Effector memory CD4-positive, alpha-beta T cell (primary cell): ENCODE results near the gene MED27.

ENCODE experiments used
- DNase-seq, 3 donors: peaks; one replicate each; pipeline ENCODE4 v3.0.0-alpha.2; 2020
- H3K27ac ChIP-seq: 2 replicates; pipeline ENCODE4 v1.7.0; 2013; ENCODE audit warnings: mild to moderate bottlenecking, low read length, moderate library complexity; ENCODE audit not compliant: insufficient read depth, poor library complexity, severe bottlenecking
- H3K27me3 ChIP-seq: replicated peaks from 2 replicates; pipeline ENCODE4 v1.7.0; 2013; ENCODE audit warnings: mild to moderate bottlenecking, low read length; ENCODE audit not compliant: insufficient read depth, control insufficient read depth, poor library complexity, severe bottlenecking
- H3K36me3 ChIP-seq: 2 replicates; pipeline ENCODE4 v1.7.0; 2013; ENCODE audit warnings: mild to moderate bottlenecking, low read length, moderate library complexity; ENCODE audit not compliant: control insufficient read depth, insufficient read depth
- H3K4me1 ChIP-seq: 2 replicates; pipeline ENCODE4 v1.7.0; 2013; ENCODE audit warnings: low read length, mild to moderate bottlenecking; ENCODE audit not compliant: control insufficient read depth, insufficient read depth, poor library complexity, severe bottlenecking
- H3K4me3 ChIP-seq: 2 replicates; pipeline ENCODE4 v1.7.0; 2013; ENCODE audit warnings: low read length, low read depth, mild to moderate bottlenecking; ENCODE audit not compliant: insufficient read depth, poor library complexity, severe bottlenecking
- H3K9me3 ChIP-seq: 2 replicates; pipeline ENCODE4 v1.7.0; 2013; ENCODE audit warnings: mild to moderate bottlenecking, low read length, moderate library complexity; ENCODE audit not compliant: control insufficient read depth

Gene MED27

GRCh38 chr9:131826053-131826452, 253.6 kb downstream of the MED27 start:
- no peaks in the 10 kb centered on the region for H3K27me3 ChIP-seq
- no peaks in the 10 kb centered on the region for H3K4me1 ChIP-seq
- H3K36me3 ChIP-seq: no peaks in the 10 kb centered on the region
- no peak for DNase-seq
- no peak overlapping the region for H3K4me3 ChIP-seq
- no peak overlapping the region for H3K27ac ChIP-seq
- H3K9me3 ChIP-seq: no peaks in the 10 kb centered on the region

- H3K36me3 ChIP-seq: no peaks in the 10 kb centered on the region
- H3K27ac ChIP-seq: no peak overlapping the region
- no peaks in the 10 kb centered on the region for H3K4me1 ChIP-seq
- no peak overlapping the region for H3K4me3 ChIP-seq
- DNase-seq: no peak
- H3K9me3 ChIP-seq: no peaks in the 10 kb centered on the region
- H3K27me3 ChIP-seq: no peaks in the 10 kb centered on the region
These were observed 254.6 kb downstream of the MED27 start for GRCh38 chr9:131824953-131825495.

GRCh38 chr9:131824155-131824594, 255.5 kb downstream of the MED27 start:
- Histone ChIP-seq H3K4me3 (no peak overlapping the region), H3K9me3 (no peaks in the 10 kb centered on the region), H3K27ac (no peak overlapping the region), H3K36me3 (no peaks in the 10 kb centered on the region), H3K4me1 (no peaks in the 10 kb centered on the region), H3K27me3 (no peaks in the 10 kb centered on the region)
- DNase-seq: no peak

DNA sequence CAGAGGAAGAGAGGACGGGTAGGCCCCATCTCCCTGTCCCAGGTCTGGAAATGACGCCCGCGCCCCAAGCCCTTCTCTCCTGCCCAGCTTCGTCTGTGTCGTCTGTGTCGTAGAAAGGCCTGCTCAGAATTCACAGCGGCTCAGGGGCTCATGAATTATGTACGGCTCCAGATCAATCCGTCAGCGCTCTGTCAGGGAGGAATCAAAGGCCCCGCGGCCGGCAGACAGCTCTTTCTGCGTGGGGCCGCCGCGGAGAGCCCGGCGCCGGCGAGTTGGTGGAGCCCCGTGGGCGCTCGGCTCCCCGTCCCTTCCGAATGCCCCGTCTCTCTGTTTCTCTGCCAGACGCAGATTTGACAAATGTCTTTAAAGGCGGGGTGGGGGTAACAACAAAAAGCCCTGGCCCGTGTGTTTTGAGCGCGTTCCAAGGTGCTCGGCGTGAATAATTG, 255.9 kb downstream of the MED27 start:
- H3K27ac ChIP-seq: no peak overlapping the region
- H3K36me3 ChIP-seq: no peaks in the 10 kb centered on the region
- no peaks in the 10 kb centered on the region for H3K4me1 ChIP-seq
- no peaks in the 10 kb centered on the region for H3K9me3 ChIP-seq
- no peak overlapping the region for H3K4me3 ChIP-seq
- DNase-seq: no peak
- no peaks in the 10 kb centered on the region for H3K27me3 ChIP-seq

DNA sequence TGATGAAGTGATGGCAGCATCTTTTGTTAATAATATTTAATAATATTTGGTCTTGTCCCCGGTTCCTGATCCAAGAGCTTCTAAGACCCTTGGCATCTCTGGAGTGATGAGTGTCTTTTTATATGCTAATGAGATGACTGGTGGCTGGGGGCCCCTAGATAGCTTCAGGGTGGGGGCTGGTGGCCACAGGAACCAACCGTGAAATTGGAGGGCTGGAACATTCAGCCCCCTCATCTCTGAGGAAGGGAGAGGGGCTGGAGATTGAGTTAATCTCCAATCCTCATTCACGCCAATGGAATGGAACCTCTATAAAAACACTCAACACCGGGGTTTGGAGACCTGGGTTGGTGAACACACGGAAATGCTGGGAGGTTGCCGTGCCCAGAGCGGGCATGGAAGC, 261.6 kb downstream of the MED27 start:
- H3K36me3 ChIP-seq: no peaks in the 10 kb centered on the region
- H3K4me1 ChIP-seq: no peaks in the 10 kb centered on the region
- no peak overlapping the region for H3K27ac ChIP-seq
- no peaks in the 10 kb centered on the region for H3K27me3 ChIP-seq
- DNase-seq: no peak
- H3K4me3 ChIP-seq: no peak overlapping the region
- H3K9me3 ChIP-seq: no peaks in the 10 kb centered on the region

DNA sequence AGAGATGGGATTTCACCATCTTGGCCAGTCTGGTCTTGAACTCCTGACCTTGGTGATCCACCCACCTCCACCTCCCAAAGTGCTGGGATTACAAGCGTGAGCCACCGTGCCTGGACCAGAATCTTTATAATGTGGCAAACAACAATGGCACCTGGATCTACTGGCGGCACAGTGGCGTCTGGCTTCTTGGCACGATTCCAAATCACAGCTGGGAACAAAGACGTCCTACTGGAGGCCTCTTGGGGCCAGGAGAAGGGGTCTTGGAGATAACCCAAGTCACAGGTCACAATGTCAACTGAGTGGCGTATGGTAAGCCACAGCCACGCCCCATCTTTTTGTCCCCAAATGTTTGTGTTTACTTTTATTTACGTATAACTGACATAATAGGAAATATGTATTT, 262.0 kb downstream of the MED27 start:
- no peaks in the 10 kb centered on the region for H3K4me1 ChIP-seq
- no peak overlapping the region for H3K4me3 ChIP-seq
- no peaks in the 10 kb centered on the region for H3K36me3 ChIP-seq
- no peak for DNase-seq
- no peaks in the 10 kb centered on the region for H3K9me3 ChIP-seq
- no peaks in the 10 kb centered on the region for H3K27me3 ChIP-seq
- no peak overlapping the region for H3K27ac ChIP-seq

GRCh38 chr9:131817073-131817472, 262.6 kb downstream of the MED27 start:
- Histone ChIP-seq H3K4me3 (no peak overlapping the region), H3K27me3 (no peaks in the 10 kb centered on the region), H3K9me3 (no peaks in the 10 kb centered on the region), H3K4me1 (no peaks in the 10 kb centered on the region), H3K36me3 (no peaks in the 10 kb centered on the region), H3K27ac (no peak overlapping the region)
- no peak for DNase-seq

DNA sequence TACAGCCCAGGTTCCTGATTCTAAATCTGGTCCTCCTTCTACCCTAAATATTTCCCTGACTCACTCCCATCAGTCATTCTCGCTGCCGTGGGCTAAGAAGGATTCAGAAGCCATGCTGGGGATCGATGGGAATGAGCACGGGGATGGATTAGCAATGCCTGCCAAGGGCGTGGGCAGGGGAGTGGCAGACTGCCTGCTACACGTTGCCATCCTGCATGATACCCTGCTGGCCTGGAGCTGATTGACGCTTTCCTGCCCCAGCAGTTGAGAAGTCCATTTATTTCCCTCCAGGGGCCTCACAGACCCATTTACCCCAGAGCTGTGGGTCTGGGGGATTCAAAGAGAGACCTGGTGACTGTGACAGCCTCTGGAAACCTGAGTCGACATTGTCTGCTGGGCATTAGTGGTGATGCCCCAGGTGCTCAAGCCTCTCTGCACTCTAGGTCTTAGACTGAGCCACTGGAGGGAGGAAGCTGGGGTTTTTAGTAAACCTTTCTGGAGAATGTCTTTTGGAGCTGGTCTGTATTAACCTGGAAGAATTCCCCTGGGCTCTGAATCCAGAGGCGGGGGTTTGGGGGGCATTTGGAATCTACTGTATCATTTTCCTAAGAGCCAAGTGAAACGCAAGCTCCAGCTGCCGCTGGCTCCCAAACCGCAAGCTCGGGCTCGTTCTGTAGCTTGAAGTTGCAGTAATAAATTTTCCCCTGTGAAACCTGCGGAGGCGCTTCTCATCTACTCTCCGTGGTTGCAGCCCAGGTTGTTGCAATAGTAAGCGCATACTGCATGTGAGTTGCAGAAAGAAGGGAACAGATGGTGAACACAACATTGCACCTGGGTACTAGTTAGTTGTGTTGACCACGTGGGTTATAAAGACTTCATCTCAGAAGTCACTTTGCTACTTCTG, 263.4 kb downstream of the MED27 start:
- Histone ChIP-seq H3K9me3 (no peaks in the 10 kb centered on the region), H3K27ac (no peak overlapping the region), H3K4me1 (no peaks in the 10 kb centered on the region), H3K4me3 (no peak overlapping the region), H3K36me3 (no peaks in the 10 kb centered on the region), H3K27me3 (no peaks in the 10 kb centered on the region)
- no peak for DNase-seq

DNA sequence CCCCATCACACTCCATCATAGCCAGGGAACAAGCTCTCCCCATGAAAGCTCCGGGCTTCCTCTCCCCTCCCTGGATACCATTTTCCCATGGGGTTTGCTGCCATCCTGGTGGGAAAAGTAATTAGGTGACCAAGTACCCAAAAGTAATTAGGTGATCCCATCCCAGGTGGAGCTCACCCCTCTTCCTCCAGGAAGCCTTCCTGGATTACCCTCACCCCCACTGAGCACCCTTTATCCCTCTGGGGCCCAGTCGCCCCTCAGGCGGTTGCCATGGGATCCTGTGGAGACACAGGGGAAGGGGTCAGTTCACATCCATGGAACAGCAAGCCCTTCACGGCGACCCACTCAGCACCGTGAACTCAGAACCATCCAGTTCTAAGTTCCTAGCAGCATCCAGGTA, 265.0 kb downstream of the MED27 start:
- Histone ChIP-seq H3K27ac (no peak overlapping the region), H3K4me1 (no peaks in the 10 kb centered on the region), H3K4me3 (no peak overlapping the region), H3K36me3 (no peaks in the 10 kb centered on the region), H3K9me3 (no peaks in the 10 kb centered on the region), H3K27me3 (peaks cover 3% of the 10 kb centered on the region)
- no peak for DNase-seq

DNA sequence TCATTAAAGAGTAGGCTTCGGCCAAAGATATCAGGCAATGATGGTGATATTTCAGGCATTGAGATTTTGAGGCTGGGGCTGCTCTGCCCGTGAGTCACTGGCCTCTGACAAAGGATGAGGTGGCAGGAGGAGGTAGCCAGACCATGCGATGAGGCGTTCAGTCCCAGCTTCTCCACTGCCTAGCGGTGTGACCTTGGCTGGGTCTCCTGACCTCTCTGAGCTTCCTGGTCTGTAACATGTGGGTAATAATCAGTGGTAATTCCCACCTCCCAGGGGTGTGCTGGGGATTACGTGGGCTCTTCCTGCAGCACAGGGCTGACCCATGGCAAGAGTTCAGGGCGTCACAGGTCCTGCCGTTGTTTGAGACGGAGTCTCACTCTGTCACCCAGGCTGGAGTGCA, 266.6 kb downstream of the MED27 start:
- Histone ChIP-seq H3K36me3 (no peaks in the 10 kb centered on the region), H3K27ac (no peak overlapping the region), H3K27me3 (peaks cover 3% of the 10 kb centered on the region), H3K9me3 (no peaks in the 10 kb centered on the region), H3K4me3 (no peak overlapping the region), H3K4me1 (no peaks in the 10 kb centered on the region)
- DNase-seq: no peak
